ENCODE data around the gene LGR5. TPM values are rescaled to one million over a fixed set of nuclear protein-coding genes. Genes with fewer than 3 reads are reported as not detected.

The LGR5 gene
- total and polyA plus RNA-seq, 2 of the 13 experiments (the other 11 are each of a cell fraction or from before 2014, with no cell fraction given) = 37.0 to 121 TPM

DNA sequence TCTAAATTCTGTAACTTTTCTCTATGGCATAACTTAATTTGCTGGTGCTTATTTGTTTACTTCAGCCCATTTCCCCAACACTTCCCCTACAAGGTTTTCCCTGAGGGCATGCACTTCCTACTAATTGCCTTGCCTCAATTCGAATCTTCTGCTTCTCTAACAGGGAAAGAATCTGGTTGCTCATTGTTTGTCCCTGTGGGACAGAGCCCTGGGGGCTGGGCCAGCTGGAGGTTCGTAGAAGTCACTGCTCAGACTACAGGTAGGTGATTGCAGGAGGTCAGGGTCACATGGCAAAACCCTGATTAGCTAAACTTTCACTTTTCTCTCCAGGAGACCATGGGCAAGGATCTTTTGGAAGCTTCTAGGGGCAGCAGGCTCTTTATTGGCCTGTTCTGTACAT lies 152.0 kb downstream of the LGR5 start (continued):
- TF ChIP-seq SNRNP70 (IDR thresholded peaks at IDR 0.05; ENCODE audit: low read depth, low read length) = no peak
- TF ChIP-seq TBX3 (IDR thresholded peaks at IDR 0.05; ENCODE audit: borderline replicate concordance) = no peak
- no peak for TF ChIP-seq ZNF234 (CRISPR knock-in tag; conservative IDR thresholded peaks at IDR 0.05)
- TF ChIP-seq ZNF75D (CRISPR knock-in tag; IDR thresholded peaks at IDR 0.05; ENCODE audit: borderline replicate concordance) = no peak
- TF ChIP-seq MYNN (CRISPR knock-in tag; IDR thresholded peaks at IDR 0.05; ENCODE audit: low read depth) = no peak
- TF ChIP-seq ZBTB8A (CRISPR knock-in tag; IDR thresholded peaks at IDR 0.05; ENCODE audit: borderline replicate concordance, low read depth) = no peak
- TF ChIP-seq AKAP8 (CRISPR knock-in tag; IDR thresholded peaks at IDR 0.05) = no peak
- no peak for TF ChIP-seq KMT2A (CRISPR knock-in tag; IDR thresholded peaks at IDR 0.05)
- no peak for TF ChIP-seq ZBTB7B (CRISPR knock-in tag; IDR thresholded peaks at IDR 0.05)

DNA sequence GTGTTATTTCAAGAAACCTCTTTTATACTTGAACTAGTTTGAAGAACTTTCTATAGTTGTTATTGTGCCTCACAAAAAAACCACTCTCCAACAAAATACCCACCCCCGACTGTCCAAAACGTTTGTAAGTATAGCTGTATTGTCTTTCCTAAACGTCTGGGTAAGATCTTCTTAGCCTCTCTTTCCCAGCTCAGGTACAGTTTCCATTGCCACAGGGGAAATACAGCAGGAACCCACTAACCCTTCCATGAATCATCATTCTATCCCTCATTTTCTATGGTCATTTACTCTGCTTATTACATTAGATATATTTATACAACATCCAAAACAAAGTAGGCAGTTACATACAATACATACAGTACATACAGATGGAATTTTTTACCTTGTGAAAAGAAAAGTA lies 153.2 kb downstream of the LGR5 start:
- Histone ChIP-seq H3K27ac (ENCODE audit: extremely low read length, insufficient read depth, low read length) (no peak overlapping the region), H3K4me2 (ENCODE audit: low read depth, low read length) (no peak overlapping the region), H4K20me1 (ENCODE audit: insufficient read depth, low read length) (no peaks in the 10 kb centered on the region), H3K9ac (ENCODE audit: insufficient read depth, low read depth, low read length) (no peak overlapping the region), H3K27me3 (ENCODE audit: control insufficient read depth in 1 of 2, insufficient read depth in 2 of 2, low read length in 2 of 2) (no peaks in the 10 kb centered on the region), H2AFZ (ENCODE audit: low read length) (no peak overlapping the region), H3K79me2 (ENCODE audit: insufficient read depth, low read length) (no peaks in the 10 kb centered on the region), H3K4me3 (replicated peaks in 1 of 3; ENCODE audit: insufficient read depth in 1 of 3, low read depth in 2 of 3, low read length in 3 of 3) (no peak overlapping the region), H3K9me3 (ENCODE audit: low read length) (no peaks in the 10 kb centered on the region), H3K4me1 (ENCODE audit: insufficient read depth, low read length) (peaks cover 19% of the 10 kb centered on the region), H3K36me3 (replicated peaks in 1 of 2; ENCODE audit: control insufficient read depth in 1 of 2, insufficient read depth in 2 of 2, low read length in 2 of 2) (no peaks in the 10 kb centered on the region)
- BruUV-seq (replicated peaks) = no TSS peak
- ChIA-PET CTCF (ENCODE audit: low intra/inter-chr PET ratio, low total read pairs) (no interaction called here), POLR2A (no interaction called here)
- FAIRE-seq (no peak), DNase-seq (ENCODE audit: low spot score) (no peak), ATAC-seq (no peak)
- in situ Hi-C loops (cut with HindIII; ENCODE audit: extremely low pct_ligation_motif_present, low pct_unique_long_range_greater_than_20kb) = no loop called here
- no peak for TF ChIP-seq NFYC (CRISPR knock-in tag; IDR thresholded peaks at IDR 0.05)
- 36% methylated on average over 3 of the region's 3 CpGs for WGBS (ENCODE audit: low lambda C conversion rate)
- intact Hi-C loops (cut with micrococcal nuclease; ENCODE audit: unreplicated experiment) = no loop called here
